GM13977 (cell line): ENCODE measurements around the gene ALPL.
A peak's percentile ranks its signal among the peaks of the same experiment; 100 is the strongest.

Experiments
- DNase-seq: peaks from one replicate; pipeline ENCODE4 v3.0.0; 2012; ENCODE audit warnings: low spot score
- CTCF ChIP-seq: IDR thresholded peaks from 2 replicates; pipeline ENCODE4 v1.5.1; 2012; ENCODE audit warnings: mild to moderate bottlenecking, control low read depth; ENCODE audit not compliant: insufficient read depth; ENCODE audit errors: extremely low read depth, missing control alignments
- in situ Hi-C: fragments of 300-500 bp; cut with MboI; formaldehyde crosslinking; loops from one replicate; pipeline ENCODE4 v1.12.0; 2022; ENCODE audit warnings: low sequenced_read_pairs, low pct_unique_long_range_greater_than_20kb, mixed read lengths, inconsistent platforms; ENCODE audit not compliant: unreplicated experiment

The ALPL gene

GRCh38 chr1:21594935-21595897 lies 86.0 kb downstream of the ALPL start:
- peak; percentile 73 for DNase-seq

GRCh38 chr1:21596174-21596573 lies 87.0 kb downstream of the ALPL start:
- no peak for TF ChIP-seq CTCF
- no peak for DNase-seq
- in situ Hi-C loops = no loop called here

More at GRCh38 chr1:21594935-21595897, 86.0 kb downstream of the ALPL start:
- in situ Hi-C loops = no loop called here
- TF ChIP-seq CTCF = peak; percentile 64

GRCh38 chr1:21596628-21597027 lies 87.4 kb downstream of the ALPL start:
- in situ Hi-C loops = no loop called here
- TF ChIP-seq CTCF = no peak
- no peak for DNase-seq

GRCh38 chr1:21597753-21598152 lies 88.5 kb downstream of the ALPL start:
- in situ Hi-C loops = no loop called here
- no peak for DNase-seq
- no peak for TF ChIP-seq CTCF

- in situ Hi-C loops = no loop called here
- no peak for DNase-seq
- TF ChIP-seq CTCF = no peak
Observed at GRCh38 chr1:21598417-21598816, 89.2 kb downstream of the ALPL start.

GRCh38 chr1:21598904-21599303 lies 89.7 kb downstream of the ALPL start:
- DNase-seq = no peak
- no peak for TF ChIP-seq CTCF
- in situ Hi-C loops = no loop called here
